OCI-M2 (cell line): ENCODE measurements around the gene ZC3H12D.
"Not testable (repeated sequence)": the region's sequence is repeated elsewhere in the genome, so short reads cannot be mapped to it uniquely, and the experiment has no call there.

Experiments
- DNase-seq: peaks from one replicate; lab custom pipeline; 2025; ENCODE audit not compliant: unreplicated experiment; lab: John Stamatoyannopoulos, UW

ZC3H12D gene

GRCh38 chr6:149459761-149460160, 25.1 kb downstream of the ZC3H12D start:
- DNase-seq, result no peak

GRCh38 chr6:149458806-149459205, 26.0 kb downstream of the ZC3H12D start:
- no peak for DNase-seq

GRCh38 chr6:149458196-149458595, 26.6 kb downstream of the ZC3H12D start:
- DNase-seq, result no peak

GRCh38 chr6:149457316-149457884, 27.4 kb downstream of the ZC3H12D start:
- DNase-seq, result no peak

GRCh38 chr6:149456311-149457021, 28.3 kb downstream of the ZC3H12D start:
- DNase-seq, result no peak

- no peak for DNase-seq
These were observed 29.6 kb downstream of the ZC3H12D start for GRCh38 chr6:149455031-149455732.

GRCh38 chr6:149454346-149454848, 30.4 kb downstream of the ZC3H12D start:
- no peak for DNase-seq

GRCh38 chr6:149453597-149454345, 31.0 kb downstream of the ZC3H12D start:
- no peak for DNase-seq

- DNase-seq, result no peak
These were observed 32.5 kb downstream of the ZC3H12D start for GRCh38 chr6:149452037-149452939.

GRCh38 chr6:149451376-149452036, 33.3 kb downstream of the ZC3H12D start:
- no peak for DNase-seq

- no peak for DNase-seq
These were observed 34.0 kb downstream of the ZC3H12D start for GRCh38 chr6:149450679-149451375.

GRCh38 chr6:149449831-149450678, 34.8 kb downstream of the ZC3H12D start:
- DNase-seq, result no peak

GRCh38 chr6:149448821-149449453, 35.9 kb downstream of the ZC3H12D start:
- no peak for DNase-seq

- no peak for DNase-seq
These were observed 37.9 kb downstream of the ZC3H12D start for GRCh38 chr6:149446791-149447376.

GRCh38 chr6:149445573-149445972, 39.2 kb downstream of the ZC3H12D start:
- DNase-seq, result no peak

- no peak for DNase-seq
These were observed 39.7 kb downstream of the ZC3H12D start for GRCh38 chr6:149445095-149445466.

- not testable (repeated sequence) for DNase-seq
These were observed 40.3 kb downstream of the ZC3H12D start for GRCh38 chr6:149444360-149445094.
